ENCODE measurements around the gene EPHB6.

EPHB6 gene

DNA sequence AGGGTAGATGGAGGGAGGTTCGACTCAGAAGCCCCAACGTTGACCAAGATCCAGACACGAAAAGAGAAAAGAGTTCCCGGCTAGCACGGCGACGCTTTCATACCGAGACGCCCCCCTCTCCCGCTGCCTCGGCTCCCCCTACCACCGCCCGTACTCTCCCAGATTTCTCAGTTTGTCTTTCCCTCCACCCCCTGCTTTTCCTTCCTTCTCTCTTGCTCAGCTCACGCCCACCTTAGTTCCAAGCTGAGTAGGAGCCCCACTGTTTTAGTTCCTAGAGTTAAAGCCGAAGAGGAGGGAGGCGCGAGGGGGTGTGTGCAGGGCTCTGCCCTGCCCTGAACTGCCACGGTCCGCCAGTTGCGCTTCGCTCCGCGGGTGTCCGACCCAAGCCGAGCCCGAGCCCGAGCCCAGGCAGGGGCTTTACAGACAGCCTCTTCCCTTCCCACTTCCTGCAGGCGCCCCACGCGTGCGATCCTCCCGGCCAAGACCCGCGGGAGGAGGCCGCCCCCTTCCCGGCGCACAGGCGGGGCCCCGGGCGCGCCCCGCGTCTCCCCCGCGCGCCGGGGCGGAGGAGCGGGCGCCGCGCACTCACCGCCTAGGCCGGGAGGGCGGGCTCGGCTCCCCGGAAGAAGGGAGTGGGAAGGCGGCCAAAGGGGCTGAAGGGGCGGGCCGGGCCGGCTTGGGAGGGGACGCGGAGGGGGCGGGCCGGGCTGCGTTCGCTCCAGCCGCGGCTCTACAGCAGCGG lies at the start of gene EPHB6:
EPHB6 (plus strand) TSS at position 705 of the 742 bp plus-strand sequence. CDS start 8,152 bp downstream, outside the sequence.
- Histone ChIP-seq H3K36me3 (no peaks in the 10 kb centered on the region), H3K4me3 (ENCODE audit: low read depth, low read length) (peak within 1 kb of the TSS; percentile 74), H3K9me3 (ENCODE audit: severe bottlenecking) (no peaks in the 10 kb centered on the region), H3K27ac (no peak within 1 kb of the TSS), H3K27me3 (ENCODE audit: insufficient read depth, low read depth, severe bottlenecking) (peaks cover 7% of the 10 kb centered on the region)
- DNase-seq, result peak; percentile 70
- no peak for TF ChIP-seq CTCF (IDR thresholded peaks at IDR 0.05; ENCODE audit: low read depth, low read length)

DNA sequence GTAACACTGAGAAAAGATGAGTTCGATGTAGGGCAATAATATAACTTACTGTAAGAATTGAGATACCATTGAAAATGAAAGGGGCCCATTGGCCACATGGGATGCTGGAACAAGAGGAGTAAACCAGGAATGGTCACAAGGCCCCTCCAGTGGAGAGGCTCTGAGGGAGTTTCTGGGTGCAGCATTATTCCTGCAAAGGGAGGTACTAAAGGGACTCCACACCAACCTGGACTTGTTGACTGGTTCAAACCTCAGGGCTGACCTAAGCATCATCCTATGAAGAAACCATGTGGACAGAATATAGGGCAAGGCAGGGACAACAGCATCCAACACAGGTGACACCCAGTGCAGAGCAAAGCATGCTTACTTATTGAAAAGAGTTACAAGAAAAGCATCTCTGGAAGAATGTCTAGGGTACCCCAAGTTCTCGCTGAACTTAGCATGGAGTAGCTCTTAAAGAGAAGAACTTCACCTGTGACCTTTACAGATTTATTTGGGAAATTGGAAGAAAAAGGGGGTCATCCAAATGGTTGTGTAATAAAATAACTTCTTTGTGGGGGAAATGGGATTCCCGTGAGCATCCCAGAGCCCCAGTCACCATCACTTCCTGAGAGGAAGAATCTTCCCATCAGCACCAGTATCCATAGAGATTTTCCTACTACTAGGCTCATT lies 49.4 kb upstream of the EPHB6 start:
- Histone ChIP-seq H3K36me3 (no peaks in the 10 kb centered on the region), H3K27ac (no peak overlapping the region), H3K4me3 (ENCODE audit: low read depth, low read length) (no peak overlapping the region), H3K9me3 (ENCODE audit: severe bottlenecking) (no peaks in the 10 kb centered on the region), H3K27me3 (ENCODE audit: insufficient read depth, low read depth, severe bottlenecking) (no peaks in the 10 kb centered on the region)
- no peak for DNase-seq
- no peak for TF ChIP-seq CTCF (IDR thresholded peaks at IDR 0.05; ENCODE audit: low read depth, low read length)

DNA sequence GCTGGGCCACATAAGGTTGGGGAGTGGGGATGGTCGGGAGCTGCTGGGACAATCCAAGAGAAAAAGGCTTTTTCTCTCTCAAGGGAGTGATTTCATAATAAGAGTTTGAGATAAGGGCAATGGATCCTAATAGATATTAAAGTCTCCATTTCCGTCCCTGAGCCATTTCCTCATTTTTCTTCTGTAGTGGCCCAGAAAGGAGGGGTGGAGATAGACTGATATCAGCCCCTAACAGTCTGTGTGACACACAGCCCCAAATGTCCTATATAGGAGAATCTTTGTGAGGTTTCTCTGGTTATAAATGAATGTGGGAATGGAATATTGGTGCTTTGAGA lies 48.9 kb upstream of the EPHB6 start:
- Histone ChIP-seq H3K27ac (no peak overlapping the region), H3K4me3 (ENCODE audit: low read depth, low read length) (no peak overlapping the region), H3K27me3 (ENCODE audit: insufficient read depth, low read depth, severe bottlenecking) (no peaks in the 10 kb centered on the region), H3K9me3 (ENCODE audit: severe bottlenecking) (no peaks in the 10 kb centered on the region), H3K36me3 (no peaks in the 10 kb centered on the region)
- TF ChIP-seq CTCF (IDR thresholded peaks at IDR 0.05; ENCODE audit: low read depth, low read length), result no peak
- no peak for DNase-seq

GRCh38 chr7:142806957-142807356 lies 47.9 kb upstream of the EPHB6 start:
- Histone ChIP-seq H3K27me3 (ENCODE audit: insufficient read depth, low read depth, severe bottlenecking) (no peaks in the 10 kb centered on the region), H3K36me3 (no peaks in the 10 kb centered on the region), H3K9me3 (ENCODE audit: severe bottlenecking) (no peaks in the 10 kb centered on the region), H3K4me3 (ENCODE audit: low read depth, low read length) (no peak overlapping the region), H3K27ac (no peak overlapping the region)
- DNase-seq, result no peak
- TF ChIP-seq CTCF (IDR thresholded peaks at IDR 0.05; ENCODE audit: low read depth, low read length), result no peak

GRCh38 chr7:142807855-142808460 lies 46.9 kb upstream of the EPHB6 start:
- DNase-seq, result no peak
- Histone ChIP-seq H3K36me3 (no peaks in the 10 kb centered on the region), H3K4me3 (ENCODE audit: low read depth, low read length) (no peak overlapping the region), H3K27me3 (ENCODE audit: insufficient read depth, low read depth, severe bottlenecking) (no peaks in the 10 kb centered on the region), H3K9me3 (ENCODE audit: severe bottlenecking) (no peaks in the 10 kb centered on the region), H3K27ac (no peak overlapping the region)
- TF ChIP-seq CTCF (IDR thresholded peaks at IDR 0.05; ENCODE audit: low read depth, low read length), result no peak

All from WERI-Rb-1 (cell line).